ENCODE results near the gene CNTN4. TPM values are rescaled to one million over a fixed set of nuclear protein-coding genes. Genes with fewer than 3 reads are reported as not detected.

The CNTN4 gene
- total RNA-seq, 6 donors from 2014 or later, result 1.0 to 13.5 (median 6.3) TPM

GRCh38 chr3:2765002-2765579 lies 666.4 kb downstream of the CNTN4 start:
- Histone ChIP-seq H3K27ac (no peak overlapping the region), H3K4me1 (no peaks in the 10 kb centered on the region), H3K27me3 (no peaks in the 10 kb centered on the region), H3K4me3 (no peak overlapping the region), H3K9me3 (no peaks in the 10 kb centered on the region), H3K36me3 (no peaks in the 10 kb centered on the region)
- no peak for ATAC-seq (ENCODE audit: low FRiP score in 2 of 2)
- DNase-seq, result no peak
- WGBS, 2 donors, result 24 to 28% methylated on average over 9 of the region's 9 CpGs
- peak in 1 of 6 experiments; percentile 9 for TF ChIP-seq CTCF (IDR thresholded peaks at IDR 0.05)
- no peak for TF ChIP-seq POLR2AphosphoS5 (IDR thresholded peaks at IDR 0.05)

DNA sequence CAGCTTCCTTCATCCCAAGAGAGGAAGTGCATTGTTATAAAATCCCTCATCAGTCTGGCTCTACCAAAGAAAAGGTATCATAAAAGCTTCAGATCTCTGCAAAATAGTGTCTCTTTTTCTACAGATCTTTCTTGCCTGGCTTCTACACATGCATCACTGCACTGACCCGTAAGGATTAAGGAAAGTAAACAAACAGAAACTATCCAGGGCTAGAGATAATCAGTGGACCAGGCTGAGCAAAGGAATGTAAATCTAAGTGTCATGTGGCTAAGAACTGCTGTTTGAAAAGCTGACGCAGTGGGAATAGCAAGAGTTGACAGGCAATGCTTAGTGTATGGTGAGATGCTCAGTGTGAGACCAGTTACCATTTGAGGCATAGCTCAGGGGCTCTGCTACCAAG lies 671.8 kb downstream of the CNTN4 start:
- no peak overlapping the region for H3K4me3 ChIP-seq
- TF ChIP-seq POLR2AphosphoS5 (IDR thresholded peaks at IDR 0.05) (no peak), EP300 (IDR thresholded peaks at IDR 0.05) (no peak), POLR2A (IDR thresholded peaks at IDR 0.05) (no peak), CTCF (IDR thresholded peaks at IDR 0.05) (no peak)
- no peak for DNase-seq
- no peak for ATAC-seq (ENCODE audit: low FRiP score in 2 of 2)
- H3K36me3 ChIP-seq, result no peaks in the 10 kb centered on the region
- H3K27me3 ChIP-seq, result no peaks in the 10 kb centered on the region
- H3K4me1 ChIP-seq, result no peaks in the 10 kb centered on the region
- H3K9me3 ChIP-seq, result no peaks in the 10 kb centered on the region
- no peak overlapping the region for H3K27ac ChIP-seq
- WGBS, 2 donors, result 47 to 57% methylated on average over 2 of the region's 2 CpGs

DNA sequence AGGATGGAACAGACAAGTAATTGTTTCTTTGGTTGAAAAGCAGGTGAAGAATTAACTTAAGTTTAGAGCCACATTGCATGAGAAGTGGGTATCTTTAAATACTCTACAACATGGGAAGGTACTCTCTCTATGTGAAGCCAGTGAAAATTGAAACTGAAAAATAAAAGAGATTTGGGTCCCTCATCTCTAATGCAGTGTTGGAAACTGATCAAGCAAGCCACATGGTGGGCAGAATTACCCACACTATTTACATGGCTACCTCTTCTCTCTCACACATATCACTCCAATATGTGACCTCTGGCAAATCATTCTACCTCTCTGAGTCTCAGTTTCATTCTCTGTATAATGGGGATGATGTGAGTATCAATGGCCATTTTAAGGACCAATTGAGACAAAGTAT lies 672.5 kb downstream of the CNTN4 start:
- no peak for ATAC-seq (ENCODE audit: low FRiP score in 2 of 2)
- no peak overlapping the region for H3K4me3 ChIP-seq
- no peaks in the 10 kb centered on the region for H3K9me3 ChIP-seq
- no peaks in the 10 kb centered on the region for H3K27me3 ChIP-seq
- no peaks in the 10 kb centered on the region for H3K36me3 ChIP-seq
- TF ChIP-seq CTCF (IDR thresholded peaks at IDR 0.05) (no peak), POLR2A (IDR thresholded peaks at IDR 0.05) (no peak), POLR2AphosphoS5 (IDR thresholded peaks at IDR 0.05) (no peak), EP300 (IDR thresholded peaks at IDR 0.05) (no peak)
- DNase-seq, result no peak
- no peak overlapping the region for H3K27ac ChIP-seq
- no peaks in the 10 kb centered on the region for H3K4me1 ChIP-seq

DNA sequence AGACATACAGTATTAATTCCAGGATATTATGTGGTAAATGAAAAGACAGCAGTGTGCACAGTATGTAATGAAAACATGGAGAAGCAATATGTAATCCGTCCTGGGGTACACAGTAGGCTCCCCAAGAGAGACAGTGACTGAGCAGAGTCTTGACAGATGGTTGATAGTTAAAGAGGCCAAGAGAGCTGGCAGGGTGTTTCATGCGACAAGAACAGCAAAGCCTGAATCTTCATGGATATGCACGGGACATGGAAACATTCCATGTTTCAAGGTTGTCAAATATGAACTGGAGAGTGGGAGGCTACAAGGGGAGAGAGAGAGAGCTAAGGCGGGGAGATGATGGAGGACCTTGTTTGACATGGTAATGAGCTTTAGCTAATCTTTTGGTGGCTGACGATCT lies 673.1 kb downstream of the CNTN4 start:
- no peak overlapping the region for H3K4me3 ChIP-seq
- no peaks in the 10 kb centered on the region for H3K9me3 ChIP-seq
- H3K27me3 ChIP-seq, result no peaks in the 10 kb centered on the region
- H3K36me3 ChIP-seq, result no peaks in the 10 kb centered on the region
- DNase-seq (no peak), ATAC-seq (ENCODE audit: low FRiP score in 2 of 2) (no peak)
- TF ChIP-seq POLR2A (IDR thresholded peaks at IDR 0.05) (no peak), POLR2AphosphoS5 (IDR thresholded peaks at IDR 0.05) (no peak), CTCF (IDR thresholded peaks at IDR 0.05) (no peak), EP300 (IDR thresholded peaks at IDR 0.05) (no peak)
- no peak overlapping the region for H3K27ac ChIP-seq
- WGBS, 2 donors, result 64 to 71% methylated on average over 5 of the region's 5 CpGs
- no peaks in the 10 kb centered on the region for H3K4me1 ChIP-seq

DNA sequence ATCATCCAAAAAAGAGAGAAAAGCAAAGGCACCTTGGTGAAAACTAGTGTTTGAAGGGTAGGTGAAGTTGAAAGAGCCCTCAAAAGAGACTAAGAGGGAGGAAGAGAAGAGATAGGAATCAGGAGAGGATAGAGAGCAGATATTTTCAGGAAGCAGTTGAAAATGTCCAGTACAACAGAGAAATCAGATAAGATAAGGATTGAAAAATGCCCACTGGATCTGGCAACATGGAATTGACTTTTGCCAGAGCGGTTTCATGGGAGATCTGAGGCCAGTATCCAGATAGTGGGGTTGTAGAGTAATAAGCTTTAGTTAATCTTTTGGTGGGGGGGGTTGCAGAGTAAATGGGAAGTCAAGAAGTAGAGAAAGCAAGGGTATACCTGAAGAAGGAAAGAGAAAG lies 674.1 kb downstream of the CNTN4 start:
- Histone ChIP-seq H3K4me1 (no peaks in the 10 kb centered on the region), H3K36me3 (no peaks in the 10 kb centered on the region), H3K27me3 (no peaks in the 10 kb centered on the region), H3K4me3 (no peak overlapping the region), H3K9me3 (no peaks in the 10 kb centered on the region), H3K27ac (no peak overlapping the region)
- ATAC-seq (ENCODE audit: low FRiP score in 2 of 2) (no peak), DNase-seq (no peak)
- TF ChIP-seq POLR2AphosphoS5 (IDR thresholded peaks at IDR 0.05) (no peak), CTCF (IDR thresholded peaks at IDR 0.05) (no peak), POLR2A (IDR thresholded peaks at IDR 0.05) (no peak), EP300 (IDR thresholded peaks at IDR 0.05) (no peak)
- WGBS, 2 donors, result 67 to 85% methylated on average over 1 of the region's 1 CpG

All from upper lobe of left lung (tissue), 6 donors.